B cell (primary cell): ENCODE results near the gene DHDH. TPM values are rescaled to one million over a fixed set of nuclear protein-coding genes. Genes with fewer than 3 reads are reported as not detected.

Experiments used
- ATAC-seq: fragments of 200-7000 bp; cut with Tn5 transposase; one replicate; pipeline ENCODE4 v1.10.0; 2021; ENCODE audit warnings: low read depth, mild to moderate bottlenecking, moderate number of reproducible peaks, moderate library complexity
- CTCF ChIA-PET: fragments of 350-600 bp; sonication (Branson Sonifier 250); formaldehyde crosslinking; loops from one replicate; lab custom pipeline; 2021; ENCODE audit warnings: antibody characterized with exemption, inconsistent platforms; lab: Charles Lee
- POLR2A ChIA-PET: fragments of 350-600 bp; sonication (Branson Sonifier 250); formaldehyde crosslinking; loops from one replicate; lab custom pipeline; 2021; ENCODE audit warnings: antibody characterized with exemption; lab: Charles Lee
- DNase-seq: peaks from one replicate; pipeline ENCODE4 v3.0.0; 2013
- H2AFZ ChIP-seq: 2 replicates; pipeline ENCODE4 v1.6.1; 2012; ENCODE audit warnings: mild to moderate bottlenecking, low read depth, low read length; ENCODE audit not compliant: insufficient read depth, poor library complexity, severe bottlenecking
- H3K27ac ChIP-seq, 2 donors: 1 replicate in 1 of 2; 2 replicates in 1 of 2; pipeline ENCODE4 v1.5.1; 2012 to 2013; ENCODE audit warnings: low read length in 2 of 2, mild to moderate bottlenecking in 2 of 2, moderate library complexity in 1 of 2
- H3K27me3 ChIP-seq, 4 experiments: fragments of 200-600 bp in 1 of 4; sonication (generic) in 1 of 4; replicated peaks in 1 of 4; 1 replicate in 2 of 4; 2 replicates in 2 of 4; pipeline versions ENCODE4 v1.6.1 to v1.7.0; 2013 to 2016; ENCODE audit warnings: low read length in 3 of 4, mild to moderate bottlenecking in 2 of 4, mixed read lengths in 1 of 4, moderate library complexity in 1 of 4; ENCODE audit not compliant: insufficient read depth in 4 of 4, control insufficient read depth in 3 of 4; ENCODE audit errors: control extremely low read depth in 1 of 4
- H3K36me3 ChIP-seq, 2 experiments: replicated peaks in 1 of 2; 1 replicate in 1 of 2; 2 replicates in 1 of 2; pipeline versions ENCODE4 v1.6.1 to v1.7.1; 2013; ENCODE audit warnings: low read length in 1 of 2; ENCODE audit not compliant: insufficient read depth in 2 of 2, control insufficient read depth in 1 of 2; ENCODE audit errors: control extremely low read depth in 1 of 2, extremely low read depth in 1 of 2
- H3K4me1 ChIP-seq, 2 donors: fragments of 200-600 bp in 1 of 2; sonication (generic) in 1 of 2; 1 replicate in 1 of 2; 2 replicates in 1 of 2; pipeline versions ENCODE4 v1.5.1 to v1.6.1; 2013 to 2017; ENCODE audit warnings: low read length in 2 of 2; ENCODE audit not compliant: control insufficient read depth in 2 of 2, insufficient read depth in 2 of 2
- H3K4me2 ChIP-seq: replicated peaks from 2 replicates; pipeline ENCODE3; 2012; ENCODE audit warnings: mild to moderate bottlenecking, low read depth, low read length; ENCODE audit not compliant: poor library complexity, severe bottlenecking
- H3K4me3 ChIP-seq, 5 experiments: fragments of 200-600 bp in 1 of 5; sonication (generic) in 1 of 5; 1 replicate in 3 of 5; 2 replicates in 2 of 5; pipeline versions ENCODE4 v1.5.1 to v1.7.0; 2011 to 2016; ENCODE audit warnings: low read length in 4 of 5, mild to moderate bottlenecking in 4 of 5, low read depth in 2 of 5, control low read depth in 1 of 5, moderate library complexity in 1 of 5; ENCODE audit not compliant: insufficient read depth in 1 of 5; ENCODE audit errors: control extremely low read depth in 1 of 5, extremely low read depth in 1 of 5
- H3K79me2 ChIP-seq: fragments of 200-600 bp; sonication (generic); one replicate; pipeline ENCODE4 v1.6.0; 2016; ENCODE audit warnings: low read length; ENCODE audit not compliant: control insufficient read depth, insufficient read depth
- H3K9ac ChIP-seq: fragments of 200-600 bp; sonication (generic); 2 replicates; pipeline ENCODE4 v1.6.1; 2017; ENCODE audit warnings: mild to moderate bottlenecking, low read length, moderate library complexity
- H3K9me3 ChIP-seq, 3 donors: one replicate each; pipeline versions ENCODE4 v1.6.1 to v1.7.1; 2013; ENCODE audit warnings: low read length in 2 of 3; ENCODE audit not compliant: control insufficient read depth in 2 of 3, insufficient read depth in 1 of 3; ENCODE audit errors: control extremely low read depth in 1 of 3
- H4K20me1 ChIP-seq: 2 replicates; pipeline ENCODE4 v1.6.0; 2012; ENCODE audit warnings: mild to moderate bottlenecking, low read length; ENCODE audit not compliant: insufficient read depth, control insufficient read depth, poor library complexity, severe bottlenecking
- H3K27ac Mint-ChIP-seq: one replicate; pipeline ENCODE4 v1.8.0; 2021; ENCODE audit warnings: mixed read lengths
- H3K27me3 Mint-ChIP-seq: one replicate; pipeline ENCODE4 v1.8.0; 2021; ENCODE audit warnings: mixed read lengths
- H3K4me1 Mint-ChIP-seq: one replicate; pipeline ENCODE4 v1.8.0; 2021; ENCODE audit warnings: mixed read lengths
- H3K4me3 Mint-ChIP-seq: one replicate; pipeline ENCODE4 v1.8.0; 2021; ENCODE audit warnings: mixed read lengths
- H3K9me3 Mint-ChIP-seq: one replicate; pipeline ENCODE4 v1.8.0; 2022; ENCODE audit warnings: mixed read lengths; ENCODE audit not compliant: insufficient read depth
- CTCF ChIP-seq: fragments of 200-600 bp; IDR thresholded peaks from one replicate; pipeline ENCODE4 v1.8.0; 2022; ENCODE audit warnings: antibody characterized with exemption, mild to moderate bottlenecking
- EZH2 ChIP-seq: IDR thresholded peaks from 2 replicates; pipeline ENCODE4 v1.6.1; 2012; ENCODE audit warnings: borderline replicate concordance, low read depth, mild to moderate bottlenecking, moderate library complexity, low read length; ENCODE audit not compliant: insufficient read depth, poor library complexity, severe bottlenecking
- WGBS: methylation state at CpG from one replicate; pipeline ENCODE4 v1.1.5; 2013; ENCODE audit warnings: missing lambda C conversion rate; ENCODE audit not compliant: insufficient coverage; 5-methylcytosine and 5-hydroxymethylcytosine counted together
- intact Hi-C: fragments of 100-400 bp; cut with micrococcal nuclease; formaldehyde crosslinking; loops from one replicate; pipeline ENCODE4 v1.10.0; 2022
- polyA plus RNA-seq: library from polyadenylated mRNA; depleted of rRNA; stranded (reverse); fragments of >200 nt; gene quantifications from 2 replicates; pipeline ENCODE4 v1.2.3, GENCODE V29; 2012
- total RNA-seq, 2 donors: library from RNA; stranded (reverse); fragments of 120-200 nt in 1 of 2; gene quantifications; 1 replicate in 1 of 2; 2 replicates in 1 of 2; pipeline versions ENCODE4 v1.2.3 to v1.2.4, GENCODE V29; 2013 to 2022

Gene DHDH
- total and polyA plus RNA-seq, 2 donors (not counting 1 experiment from before 2014, with no cell fraction given): 0.64 to 0.82 TPM

- 91% methylated on average over 7 of the region's 9 CpGs for WGBS
- POLR2A ChIA-PET: no interaction called here
- H3K27me3 Mint-ChIP-seq: no peaks in the 10 kb centered on the region
These were observed 48.8 kb downstream of the DHDH start for GRCh38 chr19:48982280-48982679.

GRCh38 chr19:48985711-48986110, 52.2 kb downstream of the DHDH start:
- Histone ChIP-seq H3K4me2 (no peak overlapping the region), H2AFZ (no peak overlapping the region), H3K79me2 (peaks cover 7% of the 10 kb centered on the region), H3K4me1 (no peaks in the 10 kb centered on the region), H3K9ac (no peak overlapping the region), H3K27me3 (no peaks in the 10 kb centered on the region), H3K4me3 (no peak overlapping the region), H3K36me3 (peaks cover 2 to 17% of the 10 kb centered on the region in 2 experiments), H3K27ac (no peak overlapping the region), H3K9me3 (no peaks in the 10 kb centered on the region), H4K20me1 (no peaks in the 10 kb centered on the region)
- TF ChIP-seq EZH2 (no peak), CTCF (no peak)
- ChIA-PET CTCF (interaction anchor here (1.4 kb wide), 1 partner anchor 8 kb away, joined by 5 read pairs; the partner anchor contains the start of genes GYS1 and RUVBL2), POLR2A (no interaction called here)
- WGBS: 98% methylated on average over 13 of the region's 13 CpGs
- Mint-ChIP-seq H3K4me3 (no peak overlapping the region), H3K27ac (no peak overlapping the region), H3K9me3 (no peaks in the 10 kb centered on the region), H3K4me1 (peaks cover 8% of the 10 kb centered on the region), H3K27me3 (no peaks in the 10 kb centered on the region)
- DNase-seq: no peak
- ATAC-seq: no peak
- intact Hi-C loops: no loop called here

More at GRCh38 chr19:48982280-48982679, 48.8 kb downstream of the DHDH start:
- Histone ChIP-seq H3K79me2 (no peaks in the 10 kb centered on the region), H3K9me3 (no peaks in the 10 kb centered on the region), H3K27ac (no peak overlapping the region), H3K27me3 (no peaks in the 10 kb centered on the region), H4K20me1 (no peaks in the 10 kb centered on the region), H3K4me2 (no peak overlapping the region), H3K4me3 (no peak overlapping the region), H3K36me3 (peaks cover 2 to 13% of the 10 kb centered on the region in 2 experiments), H2AFZ (no peak overlapping the region), H3K9ac (no peak overlapping the region), H3K4me1 (no peaks in the 10 kb centered on the region)
- no peak for ATAC-seq
- Mint-ChIP-seq H3K4me1 (peaks cover 3% of the 10 kb centered on the region), H3K27ac (no peak overlapping the region), H3K4me3 (no peak overlapping the region), H3K9me3 (no peaks in the 10 kb centered on the region)
- no peak for DNase-seq
- TF ChIP-seq EZH2: no peak
- no peak for TF ChIP-seq CTCF
- intact Hi-C loops: no loop called here
- CTCF ChIA-PET: interaction anchor here (1.6 to 1.7 kb wide), 2 partner anchors 12 to 140 kb away, joined by 4 to 6 read pairs; no protein-coding TSS in a partner anchor
